ENCODE data around the gene PARD3. TPM values are rescaled to one million over a fixed set of nuclear protein-coding genes. Genes with fewer than 3 reads are reported as not detected.

Gene PARD3
- polyA plus RNA-seq, 2 of the 4 experiments (the other 2 are of a cell fraction): 110 to 200 TPM

- ChIA-PET POLR2A (no interaction called here), CTCF (interaction anchor here (1.3 kb wide), 1 partner anchor 11 kb away, joined by 3 read pairs; no protein-coding TSS in a partner anchor)
- H3K4me1 ChIP-seq: peaks cover 11% of the 10 kb centered on the region
- 91% methylated on average over 6 of the region's 6 CpGs for WGBS (ENCODE audit: missing lambda C conversion rate)
- no peak for DNase-seq (ENCODE audit: low read depth in 1 of 2, low spot score in 1 of 2)
- no peak overlapping the region for H3K27ac ChIP-seq
- FAIRE-seq: no peak
- TF ChIP-seq ZNF302 (CRISPR knock-in tag; IDR thresholded peaks at IDR 0.05) (no peak), NR3C1 (IDR thresholded peaks at IDR 0.05) (no peak), HOXB13 (CRISPR knock-in tag; IDR thresholded peaks at IDR 0.05; ENCODE audit: low read depth) (no peak), HOXA7 (CRISPR knock-in tag; IDR thresholded peaks at IDR 0.05) (no peak), FOSB (CRISPR knock-in tag; IDR thresholded peaks at IDR 0.05) (no peak), ZFP36 (IDR thresholded peaks at IDR 0.05; ENCODE audit: borderline replicate concordance, partially characterized antibody) (no peak), NFE2L2 (conservative IDR thresholded peaks at IDR 0.05; ENCODE audit: low read length) (no peak), TFCP2L1 (CRISPR knock-in tag; IDR thresholded peaks at IDR 0.05) (no peak), GATA3 (IDR thresholded peaks at IDR 0.05; ENCODE audit: borderline replicate concordance) (no peak), HEYL (CRISPR knock-in tag; IDR thresholded peaks at IDR 0.05) (no peak), TP53 (CRISPR knock-in tag; IDR thresholded peaks at IDR 0.05) (no peak), HDAC2 (IDR thresholded peaks at IDR 0.05) (no peak), REST (IDR thresholded peaks at IDR 0.05) (no peak), RNF2 (IDR thresholded peaks at IDR 0.05; ENCODE audit: borderline replicate concordance, low read depth) (no peak), MAFK (IDR thresholded peaks at IDR 0.05; ENCODE audit: partially characterized antibody) (no peak), SMC3 (IDR thresholded peaks at IDR 0.05) (no peak), HMGXB4 (CRISPR knock-in tag; IDR thresholded peaks at IDR 0.05; ENCODE audit: borderline replicate concordance) (no peak)
- TF ChIP-seq, protein P1, sequence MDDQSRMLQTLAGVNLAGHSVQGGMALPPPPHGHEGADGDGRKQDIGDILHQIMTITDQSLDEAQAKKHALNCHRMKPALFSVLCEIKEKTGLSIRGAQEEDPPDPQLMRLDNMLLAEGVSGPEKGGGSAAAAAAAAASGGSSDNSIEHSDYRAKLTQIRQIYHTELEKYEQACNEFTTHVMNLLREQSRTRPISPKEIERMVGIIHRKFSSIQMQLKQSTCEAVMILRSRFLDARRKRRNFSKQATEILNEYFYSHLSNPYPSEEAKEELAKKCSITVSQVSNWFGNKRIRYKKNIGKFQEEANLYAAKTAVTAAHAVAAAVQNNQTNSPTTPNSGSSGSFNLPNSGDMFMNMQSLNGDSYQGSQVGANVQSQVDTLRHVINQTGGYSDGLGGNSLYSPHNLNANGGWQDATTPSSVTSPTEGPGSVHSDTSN (IDR thresholded peaks at IDR 0.05): no peak
- H3K4me2 ChIP-seq: 0 out of 3 replicates have a peak overlapping the region, but pooled peaks have one; percentile 5
- no peak for ATAC-seq
- H3K4me3 ChIP-seq: no peak overlapping the region
- no peaks in the 10 kb centered on the region for H3K9me3 ChIP-seq
Measured at GRCh38 chr10:34213193-34213804, 601.8 kb downstream of the PARD3 start.

- no peak overlapping the region for H3K27ac ChIP-seq
- no peaks in the 10 kb centered on the region for H3K4me1 ChIP-seq
- no peak overlapping the region for H3K4me3 ChIP-seq
- TF ChIP-seq MYC (IDR thresholded peaks at IDR 0.05; ENCODE audit: borderline replicate concordance, low read length): no peak
- TF ChIP-seq E2F6 (IDR thresholded peaks at IDR 0.05; ENCODE audit: borderline replicate concordance, low read depth): no peak
- TF ChIP-seq NPAS2 (CRISPR knock-in tag; IDR thresholded peaks at IDR 0.05; ENCODE audit: borderline replicate concordance): no peak
- POLR2A ChIA-PET: no interaction called here
- 86% methylated on average over 3 of the region's 3 CpGs for WGBS (ENCODE audit: missing lambda C conversion rate)
- CTCF ChIA-PET: no interaction called here
- H3K9me3 ChIP-seq: no peaks in the 10 kb centered on the region
- H3K4me2 ChIP-seq: no peak overlapping the region
- ATAC-seq: no peak
- no peak for DNase-seq (ENCODE audit: low read depth in 1 of 2, low spot score in 1 of 2)
- no peak for FAIRE-seq
Measured at GRCh38 chr10:34207343-34207742, 607.8 kb downstream of the PARD3 start.

All from A549 (cell line).